H1 (cell line): Measurements from ENCODE around the gene GLTPD2. TPM values are rescaled to one million over a fixed set of nuclear protein-coding genes. Genes with fewer than 3 reads are reported as not detected.

Source experiments
- CTCF ChIA-PET: fragments of 300-600 bp; sonication (Branson Sonifier 250); formaldehyde crosslinking; loops from one replicate; lab custom pipeline; 2021; ENCODE audit not compliant: partially characterized antibody; lab: Charles Lee
- POLR2A ChIA-PET: fragments of 300-600 bp; sonication (Branson Sonifier 250); formaldehyde crosslinking; loops from one replicate; lab custom pipeline; 2021; ENCODE audit warnings: inconsistent platforms; ENCODE audit not compliant: partially characterized antibody; lab: Charles Lee
- DNase-seq, 2 experiments: peaks; one replicate each; pipeline versions ENCODE4 v3.0.0 to v3.0.0-alpha.2; 2010 to 2022; ENCODE audit warnings: low spot score in 2 of 2, low read depth in 1 of 2, mixed read lengths in 1 of 2
- FAIRE-seq: peaks from 2 replicates; lab custom pipeline; 2011; peaks lifted over from hg19 to GRCh38; lab: Jason Lieb, UNC
- H2AFZ ChIP-seq: 2 replicates; pipeline ENCODE4 v1.8.1; 2012; ENCODE audit warnings: low read length, inconsistent platforms
- H2AK5ac ChIP-seq: 2 replicates; pipeline ENCODE4 v1.6.1; 2013; ENCODE audit warnings: low read depth, low read length
- H2BK120ac ChIP-seq: replicated peaks from 2 replicates; pipeline ENCODE3; 2013; ENCODE audit warnings: low read depth, low read length, inconsistent platforms
- H2BK12ac ChIP-seq: 2 replicates; pipeline ENCODE4 v1.6.1; 2013; ENCODE audit warnings: low read depth, low read length
- H2BK15ac ChIP-seq: 2 replicates; pipeline ENCODE4 v1.6.1; 2013; ENCODE audit warnings: low read length
- H2BK20ac ChIP-seq: 2 replicates; pipeline ENCODE4 v1.6.1; 2013; ENCODE audit warnings: low read length
- H2BK5ac ChIP-seq: 2 replicates; pipeline ENCODE4 v1.6.1; 2013; ENCODE audit warnings: low read depth, low read length
- H3K14ac ChIP-seq: 2 replicates; pipeline ENCODE4 v1.6.1; 2013; ENCODE audit warnings: inconsistent platforms; ENCODE audit not compliant: insufficient read length
- H3K18ac ChIP-seq: 2 replicates; pipeline ENCODE4 v1.6.1; 2013; ENCODE audit warnings: low read length; ENCODE audit errors: extremely low read depth
- H3K23ac ChIP-seq: 2 replicates; pipeline ENCODE4 v1.6.1; 2013; ENCODE audit warnings: inconsistent platforms; ENCODE audit not compliant: insufficient read length
- H3K23me2 ChIP-seq: 2 replicates; pipeline ENCODE4 v1.6.1; 2013; ENCODE audit warnings: low read depth, low read length
- H3K27ac ChIP-seq: 2 replicates; pipeline ENCODE4 v1.6.1; 2011; ENCODE audit warnings: low read depth, low read length, inconsistent platforms
- H3K27me3 ChIP-seq, 4 experiments: replicated peaks in 1 of 4; 1 replicate in 1 of 4; 2 replicates in 3 of 4; pipeline versions ENCODE4 v1.6.1 to v1.8.1; 2011 to 2013; ENCODE audit warnings: low read length in 3 of 4, mild to moderate bottlenecking in 3 of 4, inconsistent platforms in 2 of 4, mixed read lengths in 2 of 4, moderate library complexity in 1 of 4; ENCODE audit not compliant: control insufficient read depth in 3 of 4, insufficient read depth in 3 of 4; ENCODE audit errors: extremely low read depth in 1 of 4
- H3K36me3 ChIP-seq, 4 experiments: 2 replicates each; pipeline versions ENCODE4 v1.6.1 to v1.8.1; 2011 to 2013; ENCODE audit warnings: mild to moderate bottlenecking in 4 of 4, low read length in 3 of 4, moderate library complexity in 2 of 4, control low read depth in 1 of 4, inconsistent platforms in 1 of 4; ENCODE audit not compliant: insufficient read depth in 4 of 4, control insufficient read depth in 2 of 4
- H3K4ac ChIP-seq: replicated peaks from 2 replicates; pipeline ENCODE3; 2013; ENCODE audit warnings: low read length, low read depth, mixed read lengths, inconsistent platforms; ENCODE audit not compliant: insufficient read length
- H3K4me1 ChIP-seq, 4 experiments: replicated peaks in 1 of 4; 1 replicate in 1 of 4; 2 replicates in 3 of 4; pipeline versions ENCODE4 v1.6.1 to v1.8.1; 2011 to 2013; ENCODE audit warnings: low read length in 3 of 4, inconsistent platforms in 2 of 4, mixed read lengths in 1 of 4; ENCODE audit not compliant: insufficient read depth in 4 of 4, control insufficient read depth in 3 of 4
- H3K4me2 ChIP-seq, 2 experiments: 2 replicates each; pipeline versions ENCODE4 v1.6.1 to v1.8.1; 2011 to 2013; ENCODE audit warnings: low read depth in 2 of 2, low read length in 2 of 2, control low read depth in 1 of 2, inconsistent platforms in 1 of 2, mild to moderate bottlenecking in 1 of 2; ENCODE audit not compliant: insufficient read depth in 1 of 2
- H3K4me3 ChIP-seq, 4 experiments: fragments of 200-600, 300-600 bp in 1 of 4; sonication (generic), shearing (Covaris generic), sonication (Bioruptor Twin) in 1 of 4; 2 replicates each; pipeline versions ENCODE4 v1.5.1 to v1.8.1; 2011 to 2016; ENCODE audit warnings: low read length in 4 of 4, low read depth in 3 of 4, control low read depth in 2 of 4, inconsistent platforms in 2 of 4, mild to moderate bottlenecking in 2 of 4, mixed read lengths in 1 of 4, moderate library complexity in 1 of 4; ENCODE audit not compliant: insufficient read depth in 2 of 4; ENCODE audit errors: extremely low read depth in 1 of 4
- H3K56ac ChIP-seq: replicated peaks from 2 replicates; pipeline ENCODE3; 2013; ENCODE audit warnings: low read depth, mild to moderate bottlenecking, mixed read lengths, low read length, inconsistent platforms; ENCODE audit not compliant: insufficient read length
- H3K79me1 ChIP-seq: 2 replicates; pipeline ENCODE4 v1.6.1; 2013; ENCODE audit warnings: low read depth, low read length, control low read depth
- H3K79me2 ChIP-seq, 2 experiments: 2 replicates each; pipeline versions ENCODE4 v1.6.1 to v1.8.1; 2012 to 2013; ENCODE audit warnings: low read length in 2 of 2, mild to moderate bottlenecking in 2 of 2, inconsistent platforms in 1 of 2; ENCODE audit not compliant: insufficient read depth in 2 of 2, control insufficient read depth in 1 of 2
- H3K9ac ChIP-seq, 4 experiments: replicated peaks in 1 of 4; 1 replicate in 1 of 4; 2 replicates in 3 of 4; pipeline versions ENCODE4 v1.6.1 to v1.8.1; 2011 to 2013; ENCODE audit warnings: low read depth in 3 of 4, low read length in 3 of 4, control low read depth in 2 of 4, mild to moderate bottlenecking in 2 of 4, moderate library complexity in 2 of 4, inconsistent platforms in 1 of 4; ENCODE audit errors: extremely low read depth in 1 of 4
- H3K9me3 ChIP-seq, 2 experiments: 2 replicates each; pipeline versions ENCODE4 v1.6.1 to v1.8.1; 2012 to 2013; ENCODE audit warnings: mild to moderate bottlenecking in 2 of 2, moderate library complexity in 2 of 2, control low read depth in 1 of 2, inconsistent platforms in 1 of 2, low read depth in 1 of 2, low read length in 1 of 2, mixed read lengths in 1 of 2; ENCODE audit not compliant: insufficient read depth in 2 of 2
- H4K20me1 ChIP-seq, 2 experiments: replicated peaks in 1 of 2; 2 replicates each; pipeline versions ENCODE3 to v1.8.1; 2011 to 2013; ENCODE audit warnings: inconsistent platforms in 2 of 2, low read length in 2 of 2, mild to moderate bottlenecking in 1 of 2; ENCODE audit not compliant: insufficient read depth in 2 of 2, control insufficient read depth in 1 of 2
- H4K5ac ChIP-seq: 2 replicates; pipeline ENCODE4 v1.6.1; 2013; ENCODE audit warnings: low read length, low read depth, mixed read lengths, inconsistent platforms; ENCODE audit not compliant: insufficient read length
- H4K8ac ChIP-seq: 2 replicates; pipeline ENCODE4 v1.8.0; 2013; ENCODE audit warnings: mild to moderate bottlenecking, moderate library complexity, low read length, inconsistent platforms; ENCODE audit not compliant: insufficient read depth; ENCODE audit errors: extremely low read depth
- H4K91ac ChIP-seq: replicated peaks from 2 replicates; pipeline ENCODE3; 2013; ENCODE audit warnings: low read length, mixed read lengths, inconsistent platforms; ENCODE audit not compliant: insufficient read length
- EGR1 ChIP-seq: IDR thresholded peaks from 2 replicates; pipeline ENCODE4 v1.6.1; 2011; ENCODE audit warnings: low read depth, low read length, borderline replicate concordance
- MAFK ChIP-seq: IDR thresholded peaks from 2 replicates; pipeline ENCODE4 v1.6.1; 2012; ENCODE audit warnings: low read depth, mild to moderate bottlenecking, improper control_type of control experiment, low read length
- POLR2A ChIP-seq, 2 experiments: IDR thresholded peaks; 1 replicate in 1 of 2; 2 replicates in 1 of 2; pipeline ENCODE4 v1.6.1; 2011; ENCODE audit warnings: low read depth in 2 of 2, low read length in 2 of 2, mild to moderate bottlenecking in 2 of 2; ENCODE audit errors: control extremely low read depth in 1 of 2
- SIRT6 ChIP-seq: IDR thresholded peaks from one replicate; pipeline ENCODE4 v1.7.1; 2012; ENCODE audit warnings: low read length, inconsistent platforms
- SP2 ChIP-seq: IDR thresholded peaks from 2 replicates; pipeline ENCODE4 v1.6.1; 2012; ENCODE audit warnings: mild to moderate bottlenecking, low read length, inconsistent platforms
- SRF ChIP-seq: IDR thresholded peaks from 2 replicates; pipeline ENCODE4 v1.6.1; 2011; ENCODE audit warnings: mild to moderate bottlenecking, low read depth, low read length, moderate library complexity
- TAF7 ChIP-seq: optimal IDR thresholded peaks from 2 replicates; pipeline ENCODE3; 2011; ENCODE audit warnings: low read depth, mild to moderate bottlenecking, inconsistent platforms, low read length, moderate library complexity, borderline replicate concordance
- WGBS, 2 experiments: shearing (Covaris generic) in 1 of 2; methylation state at CpG; one replicate each; pipeline versions ENCODE4 v1.1.6 to v1.1.7; 2013 to 2015; ENCODE audit warnings: low lambda C conversion rate in 2 of 2, mixed read lengths in 2 of 2, inconsistent platforms in 1 of 2, low coverage in 1 of 2, missing lambda C conversion rate in 1 of 2; ENCODE audit not compliant: insufficient replicate concordance in 2 of 2, insufficient coverage in 1 of 2, insufficient read length in 1 of 2; ENCODE audit errors: extremely low coverage in 1 of 2, missing lambda C conversion rate in 1 of 2; 5-methylcytosine and 5-hydroxymethylcytosine counted together
- polyA plus RNA-seq, 7 experiments: library from polyadenylated mRNA; depleted of rRNA in 3 of 7; stranded (reverse) in 5 of 7; unstranded in 2 of 7; fragments of >200 nt in 5 of 7; fragments of 200-250 nt in 2 of 7; gene quantifications; 1 replicate in 5 of 7; 2 replicates in 1 of 7; 4 replicates in 1 of 7; pipeline versions ENCODE4 v1.2.1 to v1.2.3, GENCODE V29; 2011 to 2013; ENCODE audit warnings: missing spikeins in 2 of 7, mixed read lengths in 2 of 7
- total RNA-seq: library from RNA; stranded (reverse); fragmentation: NEBNext Ultra II Directional; extraction: Animal tissue kit (Norgen Biotek cat#: 25700); gene quantifications from 2 replicates; pipeline ENCODE4 v1.2.1, GENCODE V29; 2021

GLTPD2 gene
- total and polyA plus RNA-seq, 2 of the 8 experiments (the other 6 are each of a cell fraction or from before 2014, with no cell fraction given) = not detected

DNA sequence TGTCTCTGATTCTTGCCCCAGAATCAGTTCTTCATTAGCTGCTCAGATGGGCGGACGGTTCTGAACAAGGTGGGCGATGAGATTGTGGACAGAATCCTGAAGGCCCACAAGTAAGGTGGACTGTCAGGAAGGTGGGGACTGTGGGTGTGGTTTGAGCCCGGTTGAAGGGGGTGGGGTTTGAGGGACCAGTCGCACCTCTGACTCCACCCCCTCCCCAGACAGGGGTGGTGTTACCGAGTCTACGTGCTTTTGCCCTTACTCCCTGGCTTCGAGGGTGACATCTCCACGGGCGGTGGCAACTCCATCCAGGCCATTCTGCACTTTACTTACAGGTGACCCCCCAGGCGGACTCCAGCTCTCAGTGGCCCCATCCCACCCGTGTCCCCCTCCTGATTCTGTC lies 29.5 kb downstream of the GLTPD2 start:
- H3K4me2 ChIP-seq = no peak overlapping the region
- no peaks in the 10 kb centered on the region for H3K79me2 ChIP-seq
- DNase-seq (no peak), FAIRE-seq (no peak)
- no peak overlapping the region for H3K27ac ChIP-seq
- H3K9ac ChIP-seq = no peak overlapping the region
- no peak overlapping the region for H3K14ac ChIP-seq
- H2BK120ac ChIP-seq = no peak overlapping the region
- H3K56ac ChIP-seq = no peak overlapping the region
- H2AK5ac ChIP-seq = no peak overlapping the region
- H3K23ac ChIP-seq = no peak overlapping the region
- no peaks in the 10 kb centered on the region for H3K23me2 ChIP-seq
- no peaks in the 10 kb centered on the region; a peak in 1 of 4 replicates for H3K9me3 ChIP-seq
- H3K4ac ChIP-seq = no peak overlapping the region
- H2BK12ac ChIP-seq = no peak overlapping the region
- TF ChIP-seq POLR2A (IDR thresholded peaks at IDR 0.05; ENCODE audit: control extremely low read depth in 1 of 2, low read depth in 2 of 2, low read length in 2 of 2) (no peak), EGR1 (no peak), SRF (no peak), TAF7 (no peak), MAFK (no peak), SIRT6 (no peak), SP2 (no peak)
- H2BK15ac ChIP-seq = no peak overlapping the region
- no peaks in the 10 kb centered on the region for H3K4me1 ChIP-seq
- peaks cover 6 to 10% (median 9%) of the 10 kb centered on the region in 4 experiments; a peak in 6 of 8 replicates for H3K36me3 ChIP-seq
- no peaks in the 10 kb centered on the region for H3K27me3 ChIP-seq
- no peaks in the 10 kb centered on the region; the same call in 1 of the 2 replicates for H3K79me1 ChIP-seq
- H4K91ac ChIP-seq = no peak overlapping the region
- H4K8ac ChIP-seq = no peak overlapping the region; the same call in 1 of the 2 replicates
- H2BK5ac ChIP-seq = no peak overlapping the region
- H2BK20ac ChIP-seq = no peak overlapping the region
- H3K18ac ChIP-seq = no peak overlapping the region
- CTCF ChIA-PET = interaction anchor here (1.0 to 3.0 kb wide), 5 partner anchors 28 to 81 kb away, joined by 3 to 9 read pairs (median 5); partner anchors contain the start of gene C17orf107
- POLR2A ChIA-PET = interaction anchor here (1.3 to 1.7 kb wide), 3 partner anchors 8 to 11 kb away, joined by 3 to 15 read pairs (median 5); partner anchors contain the start of gene PLD2
- peaks cover 3 to 7% of the 10 kb centered on the region in 2 experiments for H4K20me1 ChIP-seq
- no peak overlapping the region for H2AFZ ChIP-seq
- H4K5ac ChIP-seq = no peak overlapping the region
- WGBS, 2 experiments = 82% methylated on average over 8 of the region's 12 CpGs; no CpG with 5 or more reads in 1 of the 2 experiments
- H3K4me3 ChIP-seq = no peak overlapping the region
